Tibial nerve (tissue), 3 donors: ENCODE results near the gene MBD5.

ENCODE experiments used
- CTCF ChIP-seq, 5 experiments: fragments of 200-600 bp in 3 of 5; fragments of 450-650 bp in 2 of 5; sonication (generic) in 3 of 5; IDR thresholded peaks; one replicate each; pipeline ENCODE4 v1.5.1; 2016 to 2019; ENCODE audit warnings: antibody characterized with exemption in 5 of 5, mild to moderate bottlenecking in 3 of 5, moderate library complexity in 2 of 5
- POLR2A ChIP-seq, 2 donors: fragments of 450-650 bp; IDR thresholded peaks; one replicate each; pipeline ENCODE4 v1.6.1; 2017; ENCODE audit warnings: antibody characterized with exemption in 2 of 2, mild to moderate bottlenecking in 2 of 2, moderate library complexity in 2 of 2

GRCh38 chr2:148020111-148021058, 506 bp upstream of the MBD5 start, which contains the start of gene ORC4:
- TF ChIP-seq CTCF (IDR thresholded peaks at IDR 0.05) (peak in 1 of 5 experiments; percentile 35), POLR2A (IDR thresholded peaks at IDR 0.05) (peak; percentile 36 to 67)
